ENCODE results near the gene DCAF8.

GRCh38 chr1:160261893-160262794, at the start of gene DCAF8:
- TF ChIP-seq CTCF (IDR thresholded peaks at IDR 0.05) (no peak), CREB1 (CRISPR knock-in tag; IDR thresholded peaks at IDR 0.05) (no peak), MAX (CRISPR knock-in tag; IDR thresholded peaks at IDR 0.05) (peak; percentile 86), SMAD4 (CRISPR knock-in tag; IDR thresholded peaks at IDR 0.05) (no peak), E2F1 (CRISPR knock-in tag; IDR thresholded peaks at IDR 0.05) (no peak), ZNF317 (CRISPR knock-in tag; IDR thresholded peaks at IDR 0.05; ENCODE audit: borderline replicate concordance, low read depth) (no peak), SP1 (CRISPR knock-in tag; conservative IDR thresholded peaks at IDR 0.05) (peak; percentile 95), SMAD3 (CRISPR knock-in tag; IDR thresholded peaks at IDR 0.05; ENCODE audit: borderline replicate concordance) (no peak; the same call in 1 of the 2 replicates), ATF2 (CRISPR knock-in tag; IDR thresholded peaks at IDR 0.05; ENCODE audit: borderline replicate concordance, low read depth) (no peak), TEAD4 (CRISPR knock-in tag; IDR thresholded peaks at IDR 0.05) (no peak), ZNF425 (CRISPR knock-in tag; conservative IDR thresholded peaks at IDR 0.05) (no peak), NFE2L1 (CRISPR knock-in tag; IDR thresholded peaks at IDR 0.05) (0 out of 2 replicates have a peak, but pooled peaks have one; percentile 56)

Measured in WTC11 (cell line).